Measurements from ENCODE around the gene CDT1. TPM values are rescaled to one million over a fixed set of nuclear protein-coding genes. Genes with fewer than 3 reads are reported as not detected.

CDT1 gene
- total RNA-seq, 1 experiment from 2014 or later, result 74.1 TPM

DNA sequence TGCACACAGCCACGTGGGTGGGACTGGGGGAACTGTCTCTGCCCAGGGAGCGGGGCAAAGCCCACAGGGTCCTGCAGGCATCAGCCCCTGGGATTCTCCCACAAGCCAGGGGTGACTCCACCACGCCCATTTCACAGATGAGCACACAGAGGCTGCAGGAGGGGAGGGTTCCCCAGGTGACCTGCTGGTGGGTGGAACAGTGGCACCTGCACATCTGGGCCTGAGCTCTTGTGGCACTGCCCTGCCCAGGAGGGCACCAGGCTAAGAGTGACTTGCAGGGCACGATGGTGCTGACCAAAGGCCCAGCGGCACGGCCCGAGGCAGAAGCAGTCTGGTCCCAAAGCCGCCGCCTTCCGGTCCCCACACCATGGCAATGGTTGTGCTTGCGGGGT lies 42.5 kb upstream of the CDT1 start:
- Mint-ChIP-seq H3K4me1 (peaks cover 27 to 50% of the 10 kb centered on the region in 2 experiments), H3K36me3 (ENCODE audit: insufficient read depth in 1 of 3, low read depth in 3 of 3) (no peaks in the 10 kb centered on the region), H3K27ac (no peak overlapping the region), H3K9me3 (no peaks in the 10 kb centered on the region; a peak in 1 of 5 replicates), H3K4me3 (no peak overlapping the region), H3K27me3 (ENCODE audit: low read depth) (no peaks in the 10 kb centered on the region)
- Histone ChIP-seq H3K79me1 (ENCODE audit: insufficient read depth, low read depth, low read length, poor library complexity, severe bottlenecking) (peaks cover 3% of the 10 kb centered on the region), H3K9ac (ENCODE audit: extremely low read depth, insufficient read length, low read length) (no peak overlapping the region), H2BK120ac (ENCODE audit: low read depth, low read length, poor library complexity, severe bottlenecking) (no peak overlapping the region), H2BK5ac (ENCODE audit: insufficient read length, low read length) (no peak overlapping the region), H2AK5ac (ENCODE audit: insufficient read length, low read length) (no peak overlapping the region), H3K23ac (ENCODE audit: insufficient read length, low read depth, low read length) (no peak overlapping the region), H3K4ac (ENCODE audit: low read depth, low read length) (no peak overlapping the region), H3K23me2 (ENCODE audit: insufficient read length, low read depth, low read length, poor library complexity, severe bottlenecking) (no peaks in the 10 kb centered on the region), H3K9me3 (ENCODE audit: control insufficient read depth, low read depth, low read length) (no peaks in the 10 kb centered on the region), H3T11ph (ENCODE audit: low read length) (no peak overlapping the region), H2BK12ac (ENCODE audit: insufficient read length, low read depth, low read length) (no peak overlapping the region), H2BK20ac (ENCODE audit: low read depth, low read length, poor library complexity, severe bottlenecking) (no peak overlapping the region), H3K79me2 (ENCODE audit: insufficient read depth, low read length) (no peaks in the 10 kb centered on the region), H4K20me1 (ENCODE audit: control insufficient read depth, insufficient read depth, insufficient read length) (no peaks in the 10 kb centered on the region), H3K27me3 (ENCODE audit: insufficient read depth, low read length) (no peaks in the 10 kb centered on the region), H3K18ac (ENCODE audit: insufficient read length, low read depth, low read length) (no peak overlapping the region), H3K56ac (ENCODE audit: insufficient read length, low read depth, low read length) (no peak overlapping the region), H3K27ac (ENCODE audit: insufficient read length, low read depth, low read length) (no peak overlapping the region), H3K4me2 (ENCODE audit: insufficient read depth, insufficient read length, low read length) (no peak overlapping the region), H3K4me1 (ENCODE audit: insufficient read depth, low read length) (peaks cover 8% of the 10 kb centered on the region; the same call in 1 of the 2 replicates), H3K14ac (ENCODE audit: insufficient read depth, low read length) (no peak overlapping the region; the same call in 1 of the 2 replicates), H4K5ac (ENCODE audit: insufficient read length, low read depth, low read length) (no peak overlapping the region), H4K8ac (replicated peaks; ENCODE audit: insufficient read length, low read depth, low read length) (no peak overlapping the region), H2BK15ac (ENCODE audit: low read depth, low read length) (no peak overlapping the region), H2AFZ (ENCODE audit: low read length) (no peak overlapping the region), H4K91ac (ENCODE audit: insufficient read length, low read depth, low read length) (no peak overlapping the region)
- DNase-seq, result no peak
- TF ChIP-seq, protein P1, sequence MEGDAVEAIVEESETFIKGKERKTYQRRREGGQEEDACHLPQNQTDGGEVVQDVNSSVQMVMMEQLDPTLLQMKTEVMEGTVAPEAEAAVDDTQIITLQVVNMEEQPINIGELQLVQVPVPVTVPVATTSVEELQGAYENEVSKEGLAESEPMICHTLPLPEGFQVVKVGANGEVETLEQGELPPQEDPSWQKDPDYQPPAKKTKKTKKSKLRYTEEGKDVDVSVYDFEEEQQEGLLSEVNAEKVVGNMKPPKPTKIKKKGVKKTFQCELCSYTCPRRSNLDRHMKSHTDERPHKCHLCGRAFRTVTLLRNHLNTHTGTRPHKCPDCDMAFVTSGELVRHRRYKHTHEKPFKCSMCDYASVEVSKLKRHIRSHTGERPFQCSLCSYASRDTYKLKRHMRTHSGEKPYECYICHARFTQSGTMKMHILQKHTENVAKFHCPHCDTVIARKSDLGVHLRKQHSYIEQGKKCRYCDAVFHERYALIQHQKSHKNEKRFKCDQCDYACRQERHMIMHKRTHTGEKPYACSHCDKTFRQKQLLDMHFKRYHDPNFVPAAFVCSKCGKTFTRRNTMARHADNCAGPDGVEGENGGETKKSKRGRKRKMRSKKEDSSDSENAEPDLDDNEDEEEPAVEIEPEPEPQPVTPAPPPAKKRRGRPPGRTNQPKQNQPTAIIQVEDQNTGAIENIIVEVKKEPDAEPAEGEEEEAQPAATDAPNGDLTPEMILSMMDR (conservative IDR thresholded peaks at IDR 0.05), result no peak
- no CpG with 5 or more reads among the region's 11 CpGs for WGBS (ENCODE audit: extremely low coverage, insufficient read length, low lambda C conversion rate)

Data from H9 (cell line).